CD4-positive, alpha-beta T cell treated with Interleukin-1 beta for 1 hour (primary cell): Measurements from ENCODE around the gene SLC25A21.

Source experiments
- DNase-seq, 2 donors: peaks; one replicate each; pipeline ENCODE4 v3.0.0-alpha.2; 2020 to 2022

Gene SLC25A21

GRCh38 chr14:37140176-37140575 lies 32.2 kb downstream of the SLC25A21 start:
- DNase-seq = no peak

GRCh38 chr14:37139710-37140109 lies 32.7 kb downstream of the SLC25A21 start:
- DNase-seq = no peak

GRCh38 chr14:37138898-37139297 lies 33.5 kb downstream of the SLC25A21 start:
- DNase-seq = no peak

GRCh38 chr14:37133284-37133913 lies 39.0 kb downstream of the SLC25A21 start:
- no peak for DNase-seq

GRCh38 chr14:37131205-37131604 lies 41.2 kb downstream of the SLC25A21 start:
- DNase-seq = no peak

- DNase-seq = no peak
Measured at GRCh38 chr14:37129047-37129446, 43.4 kb downstream of the SLC25A21 start.

GRCh38 chr14:37124614-37125013 lies 47.8 kb downstream of the SLC25A21 start:
- DNase-seq = no peak

- DNase-seq = no peak
Measured at GRCh38 chr14:37122919-37123639, 49.3 kb downstream of the SLC25A21 start.

- DNase-seq = no peak
Measured at GRCh38 chr14:37122288-37122687, 50.1 kb downstream of the SLC25A21 start.

- DNase-seq = no peak
Measured at GRCh38 chr14:37118673-37119366, 53.6 kb downstream of the SLC25A21 start.

- no peak for DNase-seq
Measured at GRCh38 chr14:37116933-37117849, 55.2 kb downstream of the SLC25A21 start.

GRCh38 chr14:37115406-37115805 lies 57.0 kb downstream of the SLC25A21 start:
- no peak for DNase-seq

- no peak for DNase-seq
Measured at GRCh38 chr14:37114559-37114958, 57.8 kb downstream of the SLC25A21 start.

- no peak for DNase-seq
Measured at GRCh38 chr14:37114002-37114401, 58.4 kb downstream of the SLC25A21 start.

GRCh38 chr14:37098132-37098531 lies 74.3 kb downstream of the SLC25A21 start:
- DNase-seq = no peak

GRCh38 chr14:37094502-37094901 lies 77.9 kb downstream of the SLC25A21 start:
- DNase-seq = no peak

GRCh38 chr14:37093364-37093763 lies 79.0 kb downstream of the SLC25A21 start:
- no peak for DNase-seq

GRCh38 chr14:37091651-37092050 lies 80.8 kb downstream of the SLC25A21 start:
- DNase-seq = no peak

GRCh38 chr14:37090026-37090425 lies 82.4 kb downstream of the SLC25A21 start:
- no peak for DNase-seq

- no peak for DNase-seq
Measured at GRCh38 chr14:37089410-37089809, 83.0 kb downstream of the SLC25A21 start.

GRCh38 chr14:37088356-37089215 lies 83.8 kb downstream of the SLC25A21 start:
- no peak for DNase-seq

GRCh38 chr14:37087520-37087919 lies 84.9 kb downstream of the SLC25A21 start:
- DNase-seq = no peak
